CMK (cell line): ENCODE measurements around the gene ZNF587.
"Not testable (repeated sequence)": the region's sequence is repeated elsewhere in the genome, so short reads cannot be mapped to it uniquely, and the experiment has no call there.

Experiments used
- DNase-seq: peaks from one replicate; pipeline ENCODE4 v3.0.0-alpha.2; 2010; ENCODE audit warnings: low read depth

Gene ZNF587

DNA sequence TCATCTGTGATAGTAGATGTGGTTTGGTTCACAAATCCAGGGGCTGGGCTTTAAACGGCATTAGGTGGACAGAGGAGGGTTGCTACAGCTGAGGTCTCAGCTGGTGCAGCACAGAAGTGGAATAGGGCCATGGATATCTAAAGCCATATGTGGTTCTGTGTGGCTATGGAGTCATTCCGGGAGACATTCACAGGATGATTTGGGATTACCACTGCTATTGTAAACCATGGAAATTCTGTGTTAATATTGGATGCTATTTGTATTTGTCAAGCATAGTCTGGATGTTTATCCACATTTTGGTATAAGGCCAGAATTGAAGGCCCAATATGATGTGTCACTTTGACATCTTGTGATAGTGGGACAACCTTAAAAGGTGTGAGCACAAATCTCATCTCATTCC, 26.5 kb upstream of the ZNF587 start:
- DNase-seq, result not testable (repeated sequence)

DNA sequence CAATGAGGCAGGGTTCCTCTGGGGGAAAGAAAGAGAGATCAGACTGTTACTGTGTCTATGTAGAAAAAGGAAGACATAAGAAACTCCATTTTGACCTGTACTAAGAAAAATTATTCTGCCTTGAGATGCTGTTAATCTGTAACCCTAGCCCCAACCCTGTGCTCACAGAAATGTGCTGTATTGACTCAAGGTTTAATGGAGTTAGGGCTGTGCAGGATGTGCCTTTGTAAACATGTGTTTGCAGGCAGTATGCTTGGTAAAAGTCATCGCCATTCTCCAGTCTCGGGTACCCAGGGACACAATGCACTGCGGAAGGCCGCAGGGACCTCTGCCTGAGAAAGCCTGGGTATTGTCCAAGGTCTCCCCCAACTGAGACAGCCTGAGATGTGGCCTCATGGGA, 26.1 kb upstream of the ZNF587 start:
- not testable (repeated sequence) for DNase-seq

DNA sequence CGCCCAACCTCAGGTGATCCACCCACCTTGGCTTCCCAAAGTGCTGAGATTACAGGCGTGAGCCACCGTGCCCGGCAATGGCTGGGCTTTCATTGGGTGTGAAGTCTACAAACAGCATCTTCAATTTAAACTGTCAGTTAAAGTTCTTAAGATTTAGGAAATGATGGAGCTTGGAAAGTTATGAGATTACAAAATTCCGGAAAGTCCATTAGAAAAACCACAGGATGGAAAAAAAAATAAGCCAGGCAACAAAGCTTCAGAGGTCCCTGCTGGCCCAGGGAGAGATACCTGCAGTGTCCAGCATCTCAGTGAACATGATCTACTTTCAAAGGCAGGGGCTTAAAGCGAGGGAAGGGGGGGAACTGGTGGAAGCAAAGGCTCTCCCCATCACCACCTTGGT, 24.1 kb upstream of the ZNF587 start:
- DNase-seq, result no peak

DNA sequence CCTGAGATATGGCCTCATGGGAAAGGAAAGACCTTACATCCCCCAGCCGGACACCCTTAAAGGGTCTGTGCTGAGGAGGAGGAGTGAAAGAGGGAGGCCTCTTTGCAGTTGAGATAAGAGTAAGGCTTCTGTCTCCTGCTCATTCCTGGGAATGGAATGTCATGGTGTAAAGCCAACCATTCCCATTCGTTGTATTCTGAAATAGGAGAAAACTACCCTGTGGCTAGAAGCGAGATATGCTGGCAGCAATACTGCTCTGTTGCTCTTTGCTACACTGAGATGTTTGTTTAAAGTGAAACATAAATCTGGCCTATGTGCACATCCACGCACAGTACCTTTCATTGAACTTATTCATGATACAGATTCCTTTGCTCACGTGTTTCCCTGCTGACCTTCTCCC, 20.3 kb upstream of the ZNF587 start:
- no peak for DNase-seq

DNA sequence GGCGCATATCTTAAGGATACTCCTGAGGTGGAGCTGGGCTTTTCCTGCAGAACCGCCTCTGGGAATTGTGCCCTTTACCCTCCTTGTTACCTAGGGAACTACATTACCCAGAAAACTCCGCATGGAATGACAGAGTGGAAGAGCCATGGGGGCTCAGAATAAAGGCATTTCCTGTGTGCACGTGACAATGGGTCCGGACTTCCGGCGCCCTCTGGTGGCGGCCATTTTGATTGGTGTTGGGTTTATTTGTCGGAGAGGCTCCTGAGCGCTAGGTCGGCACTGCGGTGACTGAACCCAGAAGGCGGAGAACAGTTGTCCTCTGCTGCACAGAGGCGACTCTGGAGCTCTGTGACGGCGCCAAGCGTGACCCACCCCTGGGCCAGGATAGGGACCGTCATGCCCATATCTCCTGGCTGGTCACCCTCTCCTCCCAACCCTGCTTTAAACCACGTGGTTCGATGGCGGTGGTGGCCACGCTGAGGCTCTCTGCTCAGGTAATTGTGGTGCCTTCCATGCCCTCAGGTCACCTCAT, 19.5 kb upstream of the ZNF587 start, which contains the start of gene ZNF587B:
Gene ZNF587B (plus strand): TSS at position 229 of the 532 bp plus-strand sequence. CDS start 230 bp downstream, at position 459.
- DNase-seq, result no peak

DNA sequence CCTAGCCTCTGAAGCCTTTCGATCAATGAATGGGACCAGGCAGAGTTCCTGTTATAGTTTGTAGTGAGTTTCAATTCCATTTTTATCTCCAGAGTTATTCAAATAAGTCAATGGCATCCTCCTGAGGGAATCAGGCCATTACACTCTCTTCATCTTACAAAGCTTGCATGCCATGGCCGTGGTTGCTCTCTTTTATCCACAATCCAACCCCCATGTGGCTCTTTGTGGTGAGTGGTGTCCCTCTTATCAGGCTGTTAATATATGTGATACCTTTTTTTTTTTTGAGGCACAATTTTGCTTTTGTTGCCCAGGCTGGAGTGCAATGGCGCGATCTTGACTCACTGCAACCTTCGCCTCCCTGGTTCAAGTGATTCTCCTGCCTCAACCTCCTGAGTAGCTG, 12.7 kb upstream of the ZNF587 start:
- not testable (repeated sequence) for DNase-seq

DNA sequence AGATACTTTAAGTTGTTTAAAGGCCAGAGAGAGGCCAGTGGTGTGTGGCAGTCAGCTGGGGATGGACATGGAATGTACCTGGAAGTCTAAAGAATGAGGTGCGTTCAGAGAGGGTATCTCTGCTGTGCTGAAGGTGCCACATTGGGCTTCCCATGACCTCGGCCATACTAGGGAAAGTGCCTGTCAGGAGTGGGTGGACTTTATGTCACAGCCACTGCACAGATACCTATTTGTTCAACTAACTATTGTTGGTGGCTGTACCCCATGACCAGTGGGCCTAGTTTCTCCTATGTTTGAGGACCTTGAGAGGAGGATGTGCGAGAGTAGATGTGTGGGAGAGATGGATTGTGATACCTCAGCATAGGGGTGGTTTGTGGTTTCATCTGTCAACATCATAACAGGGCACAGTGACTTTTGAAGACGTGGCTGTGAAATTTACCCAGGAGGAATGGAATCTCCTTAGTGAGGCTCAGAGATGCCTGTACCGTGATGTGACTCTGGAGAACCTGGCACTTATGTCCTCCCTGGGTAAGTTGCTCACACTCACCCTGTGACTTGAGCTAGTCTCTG, 11.0 kb upstream of the ZNF587 start:
- not testable (repeated sequence) for DNase-seq

DNA sequence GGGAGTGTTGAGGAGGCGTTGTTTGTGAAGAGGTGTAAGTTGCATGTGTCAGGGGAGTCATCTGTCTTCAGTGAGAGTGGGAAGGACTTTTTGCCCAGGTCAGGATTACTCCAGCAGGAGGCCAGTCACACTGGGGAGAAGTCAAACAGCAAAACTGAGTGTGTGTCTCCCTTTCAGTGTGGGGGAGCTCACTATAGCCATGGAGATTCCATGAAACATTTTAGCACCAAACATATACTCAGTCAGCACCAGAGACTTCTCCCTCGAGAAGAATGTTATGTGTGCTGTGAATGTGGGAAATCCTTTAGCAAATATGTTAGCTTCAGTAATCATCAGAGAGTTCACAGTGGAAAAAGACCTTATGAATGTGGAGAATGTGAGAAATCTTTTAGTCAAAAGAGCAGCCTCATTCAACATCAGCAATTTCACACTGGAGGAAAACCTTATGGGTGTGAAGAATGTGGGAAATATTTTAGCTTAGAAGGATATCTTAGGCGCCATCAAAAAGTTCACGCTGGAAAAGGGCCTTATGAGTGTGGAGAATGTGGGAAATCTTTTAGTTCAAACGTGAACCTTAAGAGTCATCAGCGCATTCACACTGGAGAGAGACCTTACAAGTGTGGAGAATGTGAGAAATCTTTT, 8.4 kb upstream of the ZNF587 start:
- DNase-seq, result no peak

DNA sequence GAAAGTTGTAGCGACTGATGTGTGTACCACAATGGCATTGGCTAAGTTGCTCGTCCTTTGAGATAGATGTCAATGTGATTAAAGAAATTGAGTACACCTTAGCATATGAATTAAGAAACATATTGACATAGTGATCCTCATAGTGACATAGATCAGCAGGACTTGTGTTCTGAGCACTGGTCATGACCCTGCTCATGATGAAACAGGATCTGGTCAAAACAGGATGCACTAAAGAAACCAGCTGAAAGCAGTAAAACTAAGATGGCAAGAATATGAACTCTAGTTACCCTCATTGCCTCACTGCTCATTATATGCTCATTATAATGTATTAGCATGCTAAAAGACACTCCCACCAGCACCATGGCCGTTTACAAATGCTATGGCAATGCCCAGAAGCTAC, 2.5 kb upstream of the ZNF587 start:
- not testable (repeated sequence) for DNase-seq

DNA sequence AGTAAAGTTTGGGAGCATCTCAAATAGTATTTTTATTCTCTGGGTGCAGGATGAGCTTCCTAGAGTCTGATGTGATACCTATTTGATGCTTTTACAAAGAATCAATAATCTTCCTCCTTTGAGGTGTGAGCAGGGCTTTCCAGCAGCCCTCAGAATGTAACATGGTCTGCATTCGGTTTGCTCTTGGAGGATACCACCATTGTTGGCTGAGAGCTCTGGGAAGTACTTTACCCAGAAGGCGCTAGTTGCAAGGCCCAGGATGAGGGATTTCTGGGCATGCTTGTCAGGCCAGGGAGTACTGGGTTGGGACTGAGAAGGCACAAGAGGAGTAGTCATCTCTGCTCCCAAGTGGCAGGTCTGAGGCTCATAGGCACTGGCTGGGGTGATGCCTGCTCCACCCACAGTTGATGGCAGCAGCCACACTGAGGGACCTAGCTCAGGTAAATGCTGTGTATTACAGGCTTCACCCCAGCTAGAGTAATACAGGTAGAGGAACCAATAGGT, 445 bp upstream of the ZNF587 start:
- not testable (repeated sequence) for DNase-seq

DNA sequence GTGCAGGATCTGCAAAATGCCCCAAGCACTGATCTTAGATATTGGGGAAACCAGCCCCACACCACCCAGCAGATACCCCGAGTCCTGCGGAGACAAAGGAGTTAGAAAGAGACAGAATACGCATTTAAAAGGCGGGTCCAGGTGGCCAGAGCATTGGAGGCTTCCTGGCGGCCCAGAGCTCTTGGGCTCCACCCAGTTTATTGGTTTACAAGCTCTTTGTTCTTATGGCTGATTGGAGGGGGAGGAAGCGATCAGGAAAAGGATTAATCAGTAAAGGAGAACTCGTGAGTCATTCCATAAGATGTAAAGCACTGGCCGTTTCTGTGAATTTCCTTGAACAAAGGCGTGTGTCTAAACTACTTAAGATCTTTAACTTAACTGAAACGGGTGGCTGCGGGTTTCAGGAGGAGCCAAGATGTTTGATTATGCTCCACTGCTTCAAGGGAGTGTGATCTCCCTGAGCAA, 926 bp downstream of the ZNF587 start:
- no peak for DNase-seq

DNA sequence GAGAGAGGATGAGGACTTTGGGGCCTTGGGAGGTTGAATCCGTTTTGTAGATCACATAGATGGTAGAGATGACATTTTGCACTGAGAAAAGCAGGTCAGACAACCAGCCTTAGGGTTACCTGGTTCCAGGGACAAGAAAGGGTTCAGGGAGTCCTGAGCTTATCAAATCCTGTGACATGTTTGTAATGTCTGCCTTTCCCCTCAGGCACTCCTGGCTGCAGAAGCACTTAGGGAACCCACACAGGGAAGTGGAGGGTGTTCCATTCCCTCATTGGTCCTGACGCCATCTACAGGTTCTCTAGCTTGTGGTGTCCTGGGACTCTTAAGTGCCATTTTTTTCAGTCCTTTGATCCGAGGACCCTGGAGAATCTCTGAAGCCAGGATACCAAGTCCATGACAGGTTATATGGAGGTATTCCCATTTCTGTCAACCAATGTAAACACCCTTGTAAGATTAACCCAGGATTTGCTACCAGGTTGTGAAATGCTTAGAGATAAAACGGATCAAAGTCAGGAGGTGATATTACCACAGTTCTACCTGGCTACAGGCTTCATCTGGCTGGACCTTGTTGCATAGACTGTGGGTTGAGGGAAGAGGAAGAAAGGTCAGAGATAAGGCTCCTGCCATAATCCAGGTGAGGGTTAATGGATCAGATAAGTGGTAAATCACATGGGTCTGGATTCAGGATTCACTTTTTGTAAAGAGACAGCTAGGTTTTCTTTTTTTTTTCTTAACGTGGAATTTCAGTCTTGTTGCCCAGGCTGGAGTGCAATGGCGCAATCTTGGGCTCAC, 2.3 kb downstream of the ZNF587 start:
- DNase-seq, result not testable (repeated sequence)

DNA sequence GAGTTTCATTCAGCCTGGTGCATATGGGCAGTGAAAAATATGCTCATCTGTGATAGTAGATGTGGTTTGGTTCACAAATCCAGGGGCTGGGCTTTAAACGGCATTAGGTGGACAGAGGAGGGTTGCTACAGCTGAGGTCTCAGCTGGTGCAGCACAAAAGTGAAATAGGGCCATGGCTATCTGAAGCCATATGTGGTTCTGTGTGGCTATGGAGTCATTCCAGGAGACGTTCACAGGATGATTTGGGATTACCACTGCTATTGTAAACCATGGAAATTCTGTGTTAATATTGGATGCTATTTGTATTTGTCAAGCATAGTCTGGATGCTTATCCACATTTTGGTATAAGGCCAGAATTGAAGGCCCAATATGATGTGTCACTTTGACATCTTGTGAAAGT, 4.5 kb downstream of the ZNF587 start:
- not testable (repeated sequence) for DNase-seq

DNA sequence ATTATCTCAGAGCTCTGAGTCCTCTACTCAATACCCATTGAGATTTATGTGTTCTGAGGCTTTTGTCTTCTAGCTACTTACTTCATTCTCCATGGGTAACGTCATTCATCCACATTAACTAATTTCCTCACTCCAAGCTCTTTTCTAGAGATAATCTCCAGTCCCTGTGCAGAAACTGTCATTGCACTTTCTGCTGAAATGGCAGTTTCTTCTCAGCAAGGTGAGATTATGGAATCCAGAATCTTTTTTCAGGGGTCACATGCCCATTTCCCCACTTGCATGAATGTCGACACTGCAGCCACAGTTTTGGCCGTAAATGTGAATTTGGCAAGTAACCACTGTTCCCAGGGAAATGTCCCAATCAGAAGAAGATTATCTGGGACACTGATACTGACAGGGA, 12.7 kb downstream of the ZNF587 start:
- not testable (repeated sequence) for DNase-seq

DNA sequence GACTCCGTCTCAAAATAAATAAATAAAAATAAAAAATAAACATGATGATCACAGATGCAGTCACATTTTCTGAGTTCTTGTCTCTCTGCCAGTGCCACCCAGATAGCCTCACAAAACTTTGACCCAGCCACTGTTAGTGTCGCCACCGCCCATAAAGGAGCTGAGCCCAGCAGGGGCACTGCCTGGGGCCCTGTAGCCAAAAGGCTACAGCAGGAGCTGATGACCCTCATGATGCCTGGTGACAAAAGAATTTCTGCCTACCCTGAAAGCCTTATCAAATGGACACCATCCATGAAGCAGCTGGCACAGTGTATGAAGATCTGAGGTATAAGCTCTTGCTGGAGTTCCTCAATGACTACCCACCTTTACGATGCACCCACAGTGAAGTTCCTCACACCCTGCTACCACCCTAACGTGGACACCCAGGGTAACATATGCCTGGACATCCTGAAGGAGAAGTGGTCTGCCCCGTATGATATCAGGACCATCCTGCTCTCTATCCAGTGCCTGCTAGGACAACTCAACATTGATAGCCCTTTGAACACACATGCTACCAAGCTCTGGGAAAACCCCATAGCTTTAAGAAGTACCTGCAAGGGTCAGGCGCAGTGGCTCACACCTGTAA, 18.3 kb downstream of the ZNF587 start:
- DNase-seq, result no peak

DNA sequence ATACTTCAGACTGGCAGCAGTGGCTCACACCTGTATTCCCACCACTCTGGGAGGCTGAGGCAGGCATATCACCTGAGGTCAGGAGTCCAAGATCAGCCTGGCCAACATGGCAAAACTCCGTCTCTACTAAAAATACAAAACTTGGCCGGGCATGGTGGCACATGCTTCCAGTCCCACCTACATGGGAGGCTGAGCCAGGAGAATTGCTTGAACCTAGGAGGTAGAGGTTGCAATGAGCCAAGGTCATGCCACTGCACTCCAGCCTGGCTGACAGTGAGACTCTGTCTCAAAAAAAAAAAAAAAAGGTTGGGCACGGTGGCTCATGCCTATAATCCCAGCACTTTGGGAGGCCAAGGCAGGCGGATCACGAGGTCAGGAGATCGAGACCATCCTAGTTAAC, 20.0 kb downstream of the ZNF587 start:
- DNase-seq, result not testable (repeated sequence)

DNA sequence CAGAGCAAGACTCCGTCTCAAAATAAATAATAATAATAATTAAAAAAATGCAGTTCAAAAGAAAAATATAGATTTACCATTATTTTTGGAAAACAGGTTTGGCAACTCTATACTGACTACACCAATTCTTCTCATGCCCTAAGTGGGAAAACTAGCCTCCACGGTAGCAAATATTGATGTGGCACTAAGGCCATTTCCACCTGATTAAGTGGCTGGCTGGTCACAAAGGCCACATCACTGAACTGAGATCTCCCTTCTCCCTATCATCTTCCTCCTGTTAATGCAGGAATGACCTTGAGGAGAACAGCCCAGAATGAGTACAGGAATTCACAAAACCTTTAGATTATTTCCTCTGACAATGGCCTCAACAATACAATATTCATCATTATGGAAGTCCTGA, 20.6 kb downstream of the ZNF587 start:
- DNase-seq, result no peak

DNA sequence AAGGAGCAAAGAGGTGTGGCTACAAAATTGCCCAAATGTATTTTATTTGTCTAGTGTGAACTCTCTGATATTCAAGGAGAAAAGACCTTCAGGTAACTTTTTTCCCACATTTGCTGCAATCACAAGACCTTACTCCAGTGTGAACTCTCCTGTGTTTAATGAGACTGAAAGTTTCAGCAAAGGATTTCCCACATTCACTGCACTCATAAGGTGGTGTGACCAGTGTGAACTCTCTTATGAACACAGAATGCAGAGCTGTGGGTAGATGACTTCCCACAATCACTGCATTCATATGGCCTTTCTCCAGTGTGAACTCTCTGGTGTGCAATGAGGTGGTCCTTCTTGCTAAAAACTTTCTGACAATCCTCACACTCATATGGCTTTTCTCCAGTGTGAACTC, 22.8 kb downstream of the ZNF587 start:
- DNase-seq, result no peak

DNA sequence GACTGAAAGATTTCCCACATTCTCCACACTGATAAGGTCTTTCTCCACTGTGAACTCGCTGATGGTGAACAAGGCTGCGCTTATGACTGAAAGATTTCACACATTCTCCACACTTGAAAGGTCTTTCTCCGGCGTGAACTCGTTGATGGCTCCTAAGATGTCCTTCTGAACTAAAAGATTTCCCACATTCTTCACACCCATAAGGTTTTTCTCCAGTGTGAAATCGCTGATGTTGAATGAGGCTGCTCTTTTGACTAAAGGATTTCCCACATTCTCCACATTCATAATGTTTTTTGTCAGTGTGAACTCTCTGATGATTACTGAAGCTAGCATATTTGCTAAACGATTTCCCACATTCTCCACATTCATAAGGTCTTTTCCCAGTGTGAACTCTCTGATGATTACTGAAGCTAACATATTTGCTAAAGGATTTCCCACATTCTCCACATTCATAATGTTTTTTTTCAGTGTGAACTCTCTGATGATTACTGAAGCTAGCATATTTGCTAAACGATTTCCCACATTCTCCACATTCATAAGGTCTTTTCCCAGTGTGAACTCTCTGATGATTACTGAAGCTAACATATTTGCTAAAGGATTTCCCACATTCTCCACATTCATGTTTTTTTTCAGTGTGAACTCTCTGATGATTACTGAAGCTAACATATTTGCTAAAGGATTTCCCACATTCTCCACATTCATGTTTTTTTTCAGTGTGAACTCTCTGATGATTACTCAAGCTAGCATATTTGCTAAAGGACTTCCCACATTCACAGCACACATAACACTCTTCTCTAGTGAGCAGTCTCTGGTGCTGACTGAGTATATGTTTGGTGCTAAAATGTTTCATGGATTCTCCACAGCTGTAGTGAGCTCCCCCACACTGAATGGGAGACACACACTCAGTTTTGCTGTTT, 24.5 kb downstream of the ZNF587 start:
- DNase-seq, result not testable (repeated sequence)

DNA sequence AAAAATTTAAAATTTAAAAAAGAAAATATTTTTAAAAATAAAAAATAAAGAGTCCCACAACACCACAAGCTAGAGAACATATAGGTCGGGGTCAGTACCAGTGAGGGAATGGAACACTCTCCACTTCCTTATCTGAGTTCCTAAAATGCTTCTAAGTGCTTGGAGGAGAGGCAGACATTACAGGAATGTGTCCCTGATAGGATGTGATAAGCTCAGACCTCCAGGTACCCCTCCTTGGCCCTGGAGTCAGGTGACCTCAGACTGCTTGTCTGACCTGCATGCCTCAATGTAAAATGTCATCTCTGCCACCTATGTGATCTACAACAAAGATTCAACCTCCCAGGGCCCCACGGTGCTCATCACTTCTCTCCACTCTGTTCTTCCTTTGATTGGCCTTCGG, 36.4 kb downstream of the ZNF587 start:
- DNase-seq, result no peak
